Endothelial cell of umbilical vein (primary cell): ENCODE results near the gene GSDME.

ENCODE experiments used
- CTCF ChIP-seq, 2 donors: IDR thresholded peaks; 1 replicate in 1 of 2; 2 replicates in 1 of 2; pipeline ENCODE4 v1.5.1; 2011; ENCODE audit warnings: low read length in 2 of 2, mild to moderate bottlenecking in 2 of 2, moderate library complexity in 2 of 2, control low read depth in 1 of 2, inconsistent platforms in 1 of 2, low read depth in 1 of 2; ENCODE audit not compliant: insufficient read depth in 1 of 2; ENCODE audit errors: extremely low read depth in 1 of 2
- EZH2 ChIP-seq: IDR thresholded peaks from 2 replicates; pipeline ENCODE4 v1.6.1; 2012; ENCODE audit warnings: borderline replicate concordance, low read depth, mild to moderate bottlenecking, moderate library complexity, low read length, inconsistent platforms; ENCODE audit not compliant: severe bottlenecking
- FOS ChIP-seq: IDR thresholded peaks from 2 replicates; pipeline ENCODE4 v1.6.1; 2011; ENCODE audit warnings: mild to moderate bottlenecking, low read length, moderate library complexity, borderline replicate concordance; ENCODE audit not compliant: insufficient read depth
- MYC ChIP-seq: IDR thresholded peaks from one replicate; pipeline ENCODE4 v1.6.1; 2011; ENCODE audit warnings: mild to moderate bottlenecking, low read depth, low read length
- POLR2A ChIP-seq: IDR thresholded peaks from 2 replicates; pipeline ENCODE4 v1.6.1; 2012; ENCODE audit warnings: low read depth, mild to moderate bottlenecking, control low read depth, low read length
- POLR2AphosphoS5 ChIP-seq: IDR thresholded peaks from 2 replicates; pipeline ENCODE4 v1.6.1; 2012; ENCODE audit warnings: low read depth, mild to moderate bottlenecking, control low read depth, low read length, moderate library complexity; ENCODE audit not compliant: insufficient read depth

- no peak for TF ChIP-seq CTCF (IDR thresholded peaks at IDR 0.05; ENCODE audit: extremely low read depth in 1 of 2, insufficient read depth in 1 of 2, low read depth in 1 of 2, low read length in 2 of 2)
- TF ChIP-seq EZH2 = no peak
- TF ChIP-seq POLR2A = no peak
- no peak for TF ChIP-seq FOS
- no peak for TF ChIP-seq POLR2AphosphoS5
- no peak for TF ChIP-seq MYC
These were observed 99.3 kb downstream of the GSDME start for GRCh38 chr7:24657980-24658379.
